Progenitor cell of endocrine pancreas (in vitro differentiated cells): Measurements from ENCODE around the gene GUCY1B1. TPM values are rescaled to one million over a fixed set of nuclear protein-coding genes. Genes with fewer than 3 reads are reported as not detected.

Experiments used
- DNase-seq: peaks from one replicate; pipeline ENCODE4 v3.0.0; 2021; ENCODE audit warnings: low spot score; ENCODE audit not compliant: unreplicated experiment
- H3K27ac Mint-ChIP-seq: 2 replicates; pipeline ENCODE4 v1.8.0; 2021; ENCODE audit warnings: mild to moderate bottlenecking, moderate library complexity, mixed read lengths
- H3K27me3 Mint-ChIP-seq: 2 replicates; pipeline ENCODE4 v1.8.0; 2021; ENCODE audit warnings: mixed read lengths
- H3K36me3 Mint-ChIP-seq: 2 replicates; pipeline ENCODE4 v1.8.0; 2022; ENCODE audit warnings: mixed read lengths; ENCODE audit not compliant: insufficient read depth
- H3K4me1 Mint-ChIP-seq: 2 replicates; pipeline ENCODE4 v1.8.0; 2021; ENCODE audit warnings: low read depth, mixed read lengths
- H3K4me3 Mint-ChIP-seq: 2 replicates; pipeline ENCODE4 v1.8.0; 2021; ENCODE audit warnings: low read depth, mild to moderate bottlenecking, moderate library complexity, mixed read lengths
- H3K9me3 Mint-ChIP-seq: 2 replicates; pipeline ENCODE4 v1.8.0; 2021; ENCODE audit warnings: low read depth, mixed read lengths
- CTCF ChIP-seq: fragments of 200-600 bp; sonication (generic); IDR thresholded peaks from one replicate; pipeline ENCODE4 v1.5.0; 2021; ENCODE audit warnings: antibody characterized with exemption, mild to moderate bottlenecking; ENCODE audit not compliant: unreplicated experiment
- total RNA-seq: library from RNA; stranded (reverse); gene quantifications from 2 replicates; pipeline ENCODE4 v1.2.1, GENCODE V29; 2021

GUCY1B1 gene
- total RNA-seq, 1 donor from 2014 or later: 1.5 TPM

- TF ChIP-seq CTCF: no peak
- Mint-ChIP-seq H3K4me1 (peaks cover 6% of the 10 kb centered on the region), H3K27me3 (no peaks in the 10 kb centered on the region), H3K4me3 (no peak overlapping the region), H3K27ac (no peak overlapping the region), H3K9me3 (no peaks in the 10 kb centered on the region), H3K36me3 (no peaks in the 10 kb centered on the region)
- no peak for DNase-seq
Observed at GRCh38 chr4:155735496-155735895, 23.3 kb upstream of the GUCY1B1 start.

DNA sequence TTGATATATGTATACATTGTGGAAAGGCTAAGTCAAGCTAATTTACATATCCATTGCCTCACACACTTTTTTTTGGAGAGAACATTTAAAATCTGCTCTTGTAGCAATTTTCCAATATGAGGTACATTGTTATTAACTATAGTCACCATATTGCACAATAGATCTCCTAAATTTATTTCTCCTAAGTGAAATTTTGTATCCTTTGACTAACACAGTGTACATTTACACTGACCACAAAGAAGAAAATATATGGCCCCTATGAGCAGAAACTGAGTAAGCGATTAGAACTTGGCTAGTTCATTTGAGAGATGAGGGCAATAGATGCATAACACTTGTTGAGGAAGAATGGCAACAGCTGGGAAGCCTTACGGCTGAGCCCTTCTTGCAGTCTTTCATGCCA lies 20.3 kb upstream of the GUCY1B1 start:
- no peaks in the 10 kb centered on the region for H3K36me3 Mint-ChIP-seq
- no peak for DNase-seq
- no peak for TF ChIP-seq CTCF
- H3K9me3 Mint-ChIP-seq: no peaks in the 10 kb centered on the region
- H3K27me3 Mint-ChIP-seq: no peaks in the 10 kb centered on the region
- H3K4me1 Mint-ChIP-seq: peaks cover 6% of the 10 kb centered on the region
- no peak overlapping the region for H3K4me3 Mint-ChIP-seq
- H3K27ac Mint-ChIP-seq: no peak overlapping the region

DNA sequence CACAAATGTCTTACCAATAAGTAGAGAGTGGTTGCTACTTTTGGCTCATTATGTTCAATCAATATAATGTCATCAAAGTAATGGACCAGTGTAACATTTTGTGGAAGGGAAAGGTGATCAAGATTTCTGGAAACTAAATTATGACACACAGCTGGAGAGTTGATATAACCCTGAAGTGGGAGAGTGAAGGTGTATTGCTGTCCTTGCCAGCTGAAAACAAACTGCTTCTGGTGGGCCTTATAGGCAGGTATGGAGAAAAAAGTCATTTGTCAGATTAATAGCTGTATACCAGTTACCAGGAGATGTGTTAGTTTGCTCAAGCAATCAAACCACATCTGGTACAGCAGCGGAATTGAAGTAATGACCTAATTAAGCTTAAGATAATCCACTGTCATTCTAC lies 17.3 kb upstream of the GUCY1B1 start:
- H3K4me1 Mint-ChIP-seq: peaks cover 6% of the 10 kb centered on the region
- H3K36me3 Mint-ChIP-seq: no peaks in the 10 kb centered on the region
- no peak for TF ChIP-seq CTCF
- no peak overlapping the region for H3K27ac Mint-ChIP-seq
- no peaks in the 10 kb centered on the region for H3K9me3 Mint-ChIP-seq
- H3K27me3 Mint-ChIP-seq: no peaks in the 10 kb centered on the region
- H3K4me3 Mint-ChIP-seq: no peak overlapping the region
- no peak for DNase-seq

DNA sequence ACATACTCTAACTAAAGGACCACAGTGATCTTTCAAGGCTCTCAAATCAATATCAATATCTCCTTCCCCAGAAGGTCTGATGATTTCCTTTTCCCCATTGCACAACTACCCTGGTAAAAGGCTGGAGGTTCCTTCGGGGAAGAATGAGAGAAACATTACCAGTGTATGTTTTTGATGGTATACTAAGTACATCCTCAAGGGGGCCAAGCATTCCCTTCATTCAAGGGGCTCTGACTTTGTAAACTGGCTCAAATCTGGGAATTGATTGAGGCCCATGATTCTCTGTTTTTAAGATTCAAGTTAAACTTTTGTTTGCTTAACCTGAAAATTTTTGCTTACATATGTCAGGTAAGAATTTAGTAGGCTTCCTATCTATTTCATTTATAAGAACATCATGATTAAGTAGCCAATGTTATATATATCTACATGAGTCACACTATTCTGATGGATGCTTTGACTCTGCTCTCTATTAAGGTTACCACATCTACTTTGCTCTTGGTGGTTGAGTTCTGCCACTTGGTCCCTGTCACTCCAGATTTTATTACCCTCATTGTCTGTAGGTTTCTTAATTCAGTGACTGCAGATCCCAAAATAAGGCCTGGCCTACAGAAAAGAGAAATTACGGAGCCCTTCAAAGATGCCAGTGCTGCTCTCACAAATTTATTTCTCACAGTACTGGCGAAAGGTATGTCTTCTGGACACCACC lies 16.4 kb upstream of the GUCY1B1 start:
- Mint-ChIP-seq H3K4me3 (no peak overlapping the region), H3K27ac (no peak overlapping the region)
- TF ChIP-seq CTCF: peak; percentile 17

DNA sequence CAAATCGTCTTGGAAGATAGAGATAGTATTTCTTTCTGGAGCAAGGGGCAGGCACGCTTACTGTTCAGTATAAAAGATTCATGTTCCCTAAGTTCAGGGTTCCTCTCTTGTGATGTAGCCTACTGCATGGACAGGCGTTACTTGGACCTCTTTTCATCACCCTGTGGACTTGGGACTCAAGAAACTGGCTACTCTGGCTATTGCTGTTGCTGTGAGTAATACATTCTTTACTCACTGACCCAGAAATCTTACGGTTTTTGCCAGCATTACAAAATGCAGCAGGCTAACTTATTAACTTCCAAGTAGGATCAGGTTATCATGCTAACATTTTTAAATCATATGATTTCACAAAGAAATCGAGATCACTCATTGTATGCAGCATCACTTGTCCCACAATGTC lies 12.8 kb upstream of the GUCY1B1 start:
- Mint-ChIP-seq H3K36me3 (no peaks in the 10 kb centered on the region), H3K4me3 (no peak overlapping the region), H3K4me1 (no peaks in the 10 kb centered on the region), H3K27me3 (no peaks in the 10 kb centered on the region), H3K27ac (no peak overlapping the region), H3K9me3 (no peaks in the 10 kb centered on the region)
- TF ChIP-seq CTCF: no peak
- no peak for DNase-seq

More for the DNA sequence above, 16.4 kb upstream of the GUCY1B1 start:
- H3K9me3 Mint-ChIP-seq: no peaks in the 10 kb centered on the region
- DNase-seq: no peak
- H3K27me3 Mint-ChIP-seq: no peaks in the 10 kb centered on the region
- H3K4me1 Mint-ChIP-seq: peaks cover 5% of the 10 kb centered on the region
- no peaks in the 10 kb centered on the region for H3K36me3 Mint-ChIP-seq
